Ammon's horn (tissue), 1 donor: ENCODE measurements around the gene KCNK15.

Source experiments
- DNase-seq: peaks from one replicate; pipeline ENCODE4 v3.0.0-alpha.2; 2016; ENCODE audit warnings: low spot score

The KCNK15 gene

GRCh38 chr20:44736170-44737021 is 9.3 kb upstream of the KCNK15 start:
- DNase-seq, result peak; percentile 91

GRCh38 chr20:44737116-44737515 is 8.5 kb upstream of the KCNK15 start:
- DNase-seq, result no peak

- DNase-seq, result peak; percentile 93
Observed at GRCh38 chr20:44738813-44739477, 6.7 kb upstream of the KCNK15 start.

- DNase-seq, result no peak
Observed at GRCh38 chr20:44739942-44740341, 5.7 kb upstream of the KCNK15 start.

- no peak for DNase-seq
Observed at GRCh38 chr20:44742304-44743079, 3.2 kb upstream of the KCNK15 start.

- DNase-seq, result no peak
Observed at GRCh38 chr20:44743080-44743701, 2.5 kb upstream of the KCNK15 start.

- DNase-seq, result no peak
Observed at GRCh38 chr20:44743916-44744655, 1.6 kb upstream of the KCNK15 start.

- no peak for DNase-seq
Observed at GRCh38 chr20:44745122-44745597, 505 bp upstream of the KCNK15 start.

GRCh38 chr20:44746367-44747165 is 901 bp downstream of the KCNK15 start:
- no peak for DNase-seq

- DNase-seq, result peak; percentile 80
Observed at GRCh38 chr20:44747166-44748004, 1.7 kb downstream of the KCNK15 start.

- DNase-seq, result no peak
Observed at GRCh38 chr20:44748005-44748370, 2.3 kb downstream of the KCNK15 start.

GRCh38 chr20:44750081-44750805 is 4.6 kb downstream of the KCNK15 start:
- DNase-seq, result no peak

- no peak for DNase-seq
Observed at GRCh38 chr20:44752099-44752931, 6.7 kb downstream of the KCNK15 start.

GRCh38 chr20:44754554-44754953 is 8.9 kb downstream of the KCNK15 start:
- DNase-seq, result no peak

- no peak for DNase-seq
Observed at GRCh38 chr20:44756011-44756688, 10.5 kb downstream of the KCNK15 start.

- no peak for DNase-seq
Observed at GRCh38 chr20:44756956-44757355, 11.3 kb downstream of the KCNK15 start.
